HG02610 (cell line): ENCODE measurements around the gene WDR27.
"Not testable (repeated sequence)": the region's sequence is repeated elsewhere in the genome, so short reads cannot be mapped to it uniquely, and the experiment has no call there.

Experiments
- ATAC-seq: cut with Tn5 transposase; IDR thresholded peaks from one replicate; pipeline ENCODE4 v1.9.1; 2021; ENCODE audit warnings: mild to moderate bottlenecking, moderate library complexity; ENCODE audit not compliant: unreplicated experiment

WDR27 gene

GRCh38 chr6:169664227-169664626, 37.6 kb downstream of the WDR27 start:
- ATAC-seq, result no peak

GRCh38 chr6:169663468-169663867, 38.4 kb downstream of the WDR27 start:
- ATAC-seq, result no peak

GRCh38 chr6:169661391-169661756, 40.5 kb downstream of the WDR27 start:
- no peak for ATAC-seq

GRCh38 chr6:169660751-169661390, 41.0 kb downstream of the WDR27 start:
- no peak for ATAC-seq

- ATAC-seq, result no peak
Measured at GRCh38 chr6:169659820-169660610, 41.8 kb downstream of the WDR27 start.

GRCh38 chr6:169657284-169657610, 44.6 kb downstream of the WDR27 start:
- no peak for ATAC-seq

GRCh38 chr6:169656546-169657283, 45.1 kb downstream of the WDR27 start:
- no peak for ATAC-seq

GRCh38 chr6:169654598-169655391, 47.0 kb downstream of the WDR27 start:
- ATAC-seq, result peak; percentile 96

- no peak for ATAC-seq
Measured at GRCh38 chr6:169653691-169654090, 48.1 kb downstream of the WDR27 start.

GRCh38 chr6:169652896-169653295, 48.9 kb downstream of the WDR27 start:
- no peak for ATAC-seq

GRCh38 chr6:169651498-169651897, 50.3 kb downstream of the WDR27 start:
- ATAC-seq, result no peak

- ATAC-seq, result no peak
Measured at GRCh38 chr6:169650959-169651292, 50.9 kb downstream of the WDR27 start.

- no peak for ATAC-seq
Measured at GRCh38 chr6:169650241-169650958, 51.4 kb downstream of the WDR27 start.

- no peak for ATAC-seq
Measured at GRCh38 chr6:169648617-169649016, 53.2 kb downstream of the WDR27 start.

- ATAC-seq, result no peak
Measured at GRCh38 chr6:169648092-169648491, 53.7 kb downstream of the WDR27 start.

- no peak for ATAC-seq
Measured at GRCh38 chr6:169647637-169648036, 54.2 kb downstream of the WDR27 start.

GRCh38 chr6:169646906-169647567, 54.8 kb downstream of the WDR27 start:
- ATAC-seq, result no peak

GRCh38 chr6:169645459-169645858, 56.4 kb downstream of the WDR27 start:
- ATAC-seq, result not testable (repeated sequence)

- no peak for ATAC-seq
Measured at GRCh38 chr6:169643521-169643920, 58.3 kb downstream of the WDR27 start.

GRCh38 chr6:169642455-169642854, 59.4 kb downstream of the WDR27 start:
- ATAC-seq, result no peak
